Measurements from ENCODE around the gene GCLC. TPM values are rescaled to one million over a fixed set of nuclear protein-coding genes. Genes with fewer than 3 reads are reported as not detected.

Gene GCLC
- total and polyA plus RNA-seq, 9 of the 15 experiments (the other 6 are each of a cell fraction or from before 2014, with no cell fraction given), result 3.9 to 20.0 (median 9.4) TPM

- CTCF ChIA-PET (ENCODE audit: low intra/inter-chr PET ratio), result no interaction called here
- H3K79me2 ChIP-seq (ENCODE audit: control insufficient read depth, insufficient read depth, low read length), result no peaks in the 10 kb centered on the region
- no peaks in the 10 kb centered on the region for H3K4me1 ChIP-seq (replicated peaks in 1 of 2; ENCODE audit: control insufficient read depth in 2 of 2, insufficient read depth in 2 of 2, low read length in 2 of 2)
- H3K4me2 ChIP-seq (ENCODE audit: insufficient read depth, low read length), result no peak overlapping the region
- H3K27me3 ChIP-seq (ENCODE audit: control insufficient read depth in 2 of 2, insufficient read depth in 2 of 2, low read length in 2 of 2), result no peaks in the 10 kb centered on the region; a peak in 3 of 5 replicates
- 0% methylated on average over 3 of the region's 3 CpGs for WGBS (ENCODE audit: insufficient coverage, low coverage, missing lambda C conversion rate)
- H4K20me1 ChIP-seq (replicated peaks; ENCODE audit: control insufficient read depth, insufficient read depth, low read length), result no peaks in the 10 kb centered on the region
- no peak for DNase-seq (ENCODE audit: extremely low read depth in 1 of 4, low spot score in 3 of 4)
- H3K9me3 ChIP-seq (replicated peaks; ENCODE audit: control insufficient read depth, insufficient read depth, low read depth, low read length), result no peaks in the 10 kb centered on the region
- in situ Hi-C loops (cut with MboI), result no loop called here
- H3K9ac ChIP-seq (ENCODE audit: insufficient read depth in 1 of 2, low read depth in 2 of 2, low read length in 2 of 2), result no peak overlapping the region
- no peak overlapping the region for H3K4me3 ChIP-seq
- H3K9me1 ChIP-seq (ENCODE audit: control insufficient read depth, insufficient read depth, low read length), result no peaks in the 10 kb centered on the region
- H3K36me3 ChIP-seq (ENCODE audit: control insufficient read depth, insufficient read depth, low read length), result no peaks in the 10 kb centered on the region
- ATAC-seq, result no peak
- no peak for FAIRE-seq
- H2AFZ ChIP-seq (ENCODE audit: low read depth, low read length), result no peak overlapping the region
- POLR2A ChIA-PET, result interaction anchor here (1.4 kb wide), 1 partner anchor 16 kb away, joined by 4 read pairs; no protein-coding TSS in a partner anchor
- H3K27ac ChIP-seq (ENCODE audit: extremely low read depth, low read depth, low read length), result no peak overlapping the region
- TF ChIP-seq PBX2 (CRISPR knock-in tag; IDR thresholded peaks at IDR 0.05; ENCODE audit: low read depth) (no peak), PBX2 (tag; conservative IDR thresholded peaks at IDR 0.05; ENCODE audit: low read depth) (no peak), SNAPC5 (CRISPR knock-in tag; IDR thresholded peaks at IDR 0.05) (no peak), SIRT6 (IDR thresholded peaks at IDR 0.05; ENCODE audit: low read depth, low read length) (no peak), POLR2AphosphoS5 (IDR thresholded peaks at IDR 0.05; ENCODE audit: control insufficient read depth, insufficient read depth, low read depth, low read length) (no peak), SMARCB1 (IDR thresholded peaks at IDR 0.05; ENCODE audit: insufficient read length, low read depth) (no peak), HOMEZ (CRISPR knock-in tag; IDR thresholded peaks at IDR 0.05) (no peak), RNF219 (CRISPR knock-in tag; IDR thresholded peaks at IDR 0.05) (no peak), MCM5 (IDR thresholded peaks at IDR 0.05; ENCODE audit: low read depth) (no peak), ZNF347 (CRISPR knock-in tag; IDR thresholded peaks at IDR 0.05; ENCODE audit: low read depth) (no peak)
- intact Hi-C loops (cut with micrococcal nuclease), result no loop called here
- BruUV-seq (replicated peaks), result no TSS peak
Observed at GRCh38 chr6:53458105-53458866, 86.6 kb downstream of the GCLC start.

Measured in K562 (cell line).